ENCODE measurements around the gene MYO3B.

DNA sequence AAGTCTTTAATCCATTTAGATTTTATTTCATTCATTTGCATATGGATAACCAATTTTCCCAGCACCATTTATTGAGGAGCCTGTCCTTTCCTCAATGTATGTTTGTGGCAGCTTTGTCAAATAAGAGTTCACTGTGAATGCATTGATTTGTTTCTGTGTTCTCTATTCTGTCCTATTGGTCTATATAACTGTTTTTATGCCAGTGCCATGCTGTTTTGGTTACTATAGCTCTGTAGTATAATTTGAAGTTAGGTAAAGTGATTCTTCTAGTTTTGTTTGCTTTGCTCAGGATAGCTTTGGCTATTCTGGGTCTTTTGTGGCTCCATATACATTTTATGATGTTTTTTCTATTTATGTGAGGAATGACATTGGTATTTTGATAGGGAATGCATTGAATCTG, 7.4 kb downstream of the MYO3B start:
- TF ChIP-seq TAF1 (IDR thresholded peaks at IDR 0.05; ENCODE audit: borderline replicate concordance, insufficient read depth, low read length) (no peak), POLR2AphosphoS5 (IDR thresholded peaks at IDR 0.05; ENCODE audit: low read depth, low read length) (no peak)
- TF ChIP-seq, protein P1, sequence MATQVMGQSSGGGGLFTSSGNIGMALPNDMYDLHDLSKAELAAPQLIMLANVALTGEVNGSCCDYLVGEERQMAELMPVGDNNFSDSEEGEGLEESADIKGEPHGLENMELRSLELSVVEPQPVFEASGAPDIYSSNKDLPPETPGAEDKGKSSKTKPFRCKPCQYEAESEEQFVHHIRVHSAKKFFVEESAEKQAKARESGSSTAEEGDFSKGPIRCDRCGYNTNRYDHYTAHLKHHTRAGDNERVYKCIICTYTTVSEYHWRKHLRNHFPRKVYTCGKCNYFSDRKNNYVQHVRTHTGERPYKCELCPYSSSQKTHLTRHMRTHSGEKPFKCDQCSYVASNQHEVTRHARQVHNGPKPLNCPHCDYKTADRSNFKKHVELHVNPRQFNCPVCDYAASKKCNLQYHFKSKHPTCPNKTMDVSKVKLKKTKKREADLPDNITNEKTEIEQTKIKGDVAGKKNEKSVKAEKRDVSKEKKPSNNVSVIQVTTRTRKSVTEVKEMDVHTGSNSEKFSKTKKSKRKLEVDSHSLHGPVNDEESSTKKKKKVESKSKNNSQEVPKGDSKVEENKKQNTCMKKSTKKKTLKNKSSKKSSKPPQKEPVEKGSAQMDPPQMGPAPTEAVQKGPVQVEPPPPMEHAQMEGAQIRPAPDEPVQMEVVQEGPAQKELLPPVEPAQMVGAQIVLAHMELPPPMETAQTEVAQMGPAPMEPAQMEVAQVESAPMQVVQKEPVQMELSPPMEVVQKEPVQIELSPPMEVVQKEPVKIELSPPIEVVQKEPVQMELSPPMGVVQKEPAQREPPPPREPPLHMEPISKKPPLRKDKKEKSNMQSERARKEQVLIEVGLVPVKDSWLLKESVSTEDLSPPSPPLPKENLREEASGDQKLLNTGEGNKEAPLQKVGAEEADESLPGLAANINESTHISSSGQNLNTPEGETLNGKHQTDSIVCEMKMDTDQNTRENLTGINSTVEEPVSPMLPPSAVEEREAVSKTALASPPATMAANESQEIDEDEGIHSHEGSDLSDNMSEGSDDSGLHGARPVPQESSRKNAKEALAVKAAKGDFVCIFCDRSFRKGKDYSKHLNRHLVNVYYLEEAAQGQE (IDR thresholded peaks at IDR 0.05; ENCODE audit: insufficient read depth in 1 of 2, low read depth in 2 of 2, low read length in 2 of 2), result no peak
